Measurements from ENCODE around the gene MPEG1.

- peak; percentile 60 for TF ChIP-seq CTCF (IDR thresholded peaks at IDR 0.05; ENCODE audit: low read depth, low read length, poor library complexity, severe bottlenecking)
- TF ChIP-seq EZH2phosphoT487 (IDR thresholded peaks at IDR 0.05; ENCODE audit: borderline replicate concordance, low read length), result no peak
Observed at GRCh38 chr11:59182457-59183151, 30.1 kb downstream of the MPEG1 start.

Data from DOHH2 (cell line).